22Rv1 (cell line): ENCODE results near the gene PIP5KL1.

ENCODE experiments used
- H3K27ac ChIP-seq: fragments of 450-650 bp; 2 replicates; pipeline ENCODE4 v1.5.1; 2017
- ZFX ChIP-seq: fragments of 450-650 bp; IDR thresholded peaks from 2 replicates; pipeline ENCODE4 v1.6.1; 2017; ENCODE audit warnings: antibody characterized with exemption, borderline replicate concordance
- TF ChIP-seq, protein P1 (sequence below): fragments of 450-650 bp; IDR thresholded peaks from 2 replicates; pipeline ENCODE4 v1.5.1; 2017; ENCODE audit warnings: mild to moderate bottlenecking

The PIP5KL1 gene

DNA sequence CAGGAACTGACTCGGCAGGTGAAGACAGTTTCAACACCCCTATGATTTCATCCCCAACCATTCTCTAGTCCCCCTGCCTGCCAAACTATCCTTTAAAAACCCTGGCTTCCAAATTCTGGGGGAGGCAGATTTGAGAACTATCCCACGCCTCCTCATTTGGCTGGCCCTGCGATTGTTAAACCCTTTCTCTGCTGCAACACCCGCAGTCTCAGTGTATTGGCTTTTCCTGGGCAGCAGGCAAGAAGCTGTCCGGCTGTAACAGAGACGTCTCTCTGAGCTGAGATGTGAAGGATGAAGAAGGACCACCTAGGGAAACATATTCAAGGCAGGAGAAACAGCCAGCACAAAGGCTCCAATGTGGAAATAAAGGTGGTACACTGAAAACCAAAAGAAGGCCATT is 37.7 kb downstream of the PIP5KL1 start:
- TF ChIP-seq ZFX = no peak
- TF ChIP-seq, protein P1, sequence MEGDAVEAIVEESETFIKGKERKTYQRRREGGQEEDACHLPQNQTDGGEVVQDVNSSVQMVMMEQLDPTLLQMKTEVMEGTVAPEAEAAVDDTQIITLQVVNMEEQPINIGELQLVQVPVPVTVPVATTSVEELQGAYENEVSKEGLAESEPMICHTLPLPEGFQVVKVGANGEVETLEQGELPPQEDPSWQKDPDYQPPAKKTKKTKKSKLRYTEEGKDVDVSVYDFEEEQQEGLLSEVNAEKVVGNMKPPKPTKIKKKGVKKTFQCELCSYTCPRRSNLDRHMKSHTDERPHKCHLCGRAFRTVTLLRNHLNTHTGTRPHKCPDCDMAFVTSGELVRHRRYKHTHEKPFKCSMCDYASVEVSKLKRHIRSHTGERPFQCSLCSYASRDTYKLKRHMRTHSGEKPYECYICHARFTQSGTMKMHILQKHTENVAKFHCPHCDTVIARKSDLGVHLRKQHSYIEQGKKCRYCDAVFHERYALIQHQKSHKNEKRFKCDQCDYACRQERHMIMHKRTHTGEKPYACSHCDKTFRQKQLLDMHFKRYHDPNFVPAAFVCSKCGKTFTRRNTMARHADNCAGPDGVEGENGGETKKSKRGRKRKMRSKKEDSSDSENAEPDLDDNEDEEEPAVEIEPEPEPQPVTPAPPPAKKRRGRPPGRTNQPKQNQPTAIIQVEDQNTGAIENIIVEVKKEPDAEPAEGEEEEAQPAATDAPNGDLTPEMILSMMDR = no peak
- H3K27ac ChIP-seq = no peak overlapping the region

DNA sequence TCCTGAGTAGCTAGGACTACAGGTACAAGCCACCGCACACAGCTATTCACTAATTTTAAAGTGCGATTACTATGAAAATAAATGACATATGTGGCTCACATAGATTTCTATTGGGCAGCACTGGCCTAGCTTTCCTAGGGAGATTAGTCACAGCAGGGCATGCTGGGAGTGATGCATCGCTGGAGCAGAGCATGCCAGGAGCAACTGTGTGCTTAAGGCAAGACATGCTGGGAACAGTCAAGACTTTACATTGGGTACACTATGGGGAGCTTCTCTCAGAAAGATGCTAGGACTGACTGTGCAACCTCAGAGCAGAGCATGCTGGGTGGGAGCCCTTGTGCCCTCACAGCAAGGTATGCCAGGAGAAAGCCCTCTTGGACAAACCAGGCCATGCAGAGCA is 40.5 kb downstream of the PIP5KL1 start:
- TF ChIP-seq, protein P1 = no peak
- TF ChIP-seq ZFX = no peak
- no peak overlapping the region for H3K27ac ChIP-seq

DNA sequence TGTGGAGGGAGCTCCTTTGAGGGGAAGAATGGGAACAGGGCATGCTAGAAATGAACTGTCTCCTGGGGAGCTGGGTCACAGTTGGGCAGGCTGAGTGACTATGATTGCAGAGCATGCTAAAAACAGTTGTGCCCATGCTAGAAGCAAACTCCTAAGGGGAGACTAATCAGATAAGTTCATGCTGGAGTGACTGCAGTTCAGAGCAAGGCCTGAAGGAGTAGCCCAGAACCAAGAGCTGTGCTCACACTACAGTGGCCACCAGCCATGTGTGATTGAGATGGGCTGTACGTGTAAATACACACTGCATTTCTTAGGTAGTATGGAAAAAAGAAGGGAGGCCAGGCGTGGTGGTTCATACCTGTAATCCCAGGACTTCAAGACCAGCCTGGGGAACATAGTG is 42.8 kb downstream of the PIP5KL1 start:
- TF ChIP-seq, protein P1 = no peak
- no peak for TF ChIP-seq ZFX
- H3K27ac ChIP-seq = no peak overlapping the region

DNA sequence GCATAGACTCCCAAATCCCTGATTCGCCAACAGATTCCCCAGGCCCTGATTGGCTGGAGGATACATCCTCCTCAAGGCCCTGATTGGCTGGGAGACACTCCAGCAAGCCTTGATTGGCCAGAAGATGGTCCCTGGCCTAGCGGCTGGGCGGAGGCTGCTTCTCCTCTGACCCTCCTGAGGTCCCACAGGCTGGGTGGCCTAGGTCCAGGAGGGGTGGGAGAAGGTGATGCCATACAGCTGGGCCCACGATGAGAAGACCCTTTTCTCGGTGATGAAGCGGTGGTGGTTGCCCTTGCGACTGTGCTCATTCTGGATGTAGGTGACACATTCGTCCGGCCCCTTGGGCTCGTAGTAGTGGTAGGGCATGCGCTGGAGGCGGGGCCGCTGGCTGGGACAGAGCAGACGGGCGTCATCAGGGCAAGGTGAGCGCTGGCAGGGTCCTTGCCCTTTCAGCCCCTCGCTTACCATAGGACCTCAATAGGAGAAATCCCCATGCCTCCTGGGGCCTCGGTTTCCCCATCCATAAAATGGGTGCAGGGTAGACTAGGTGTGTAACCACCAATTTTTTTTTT is 44.1 kb downstream of the PIP5KL1 start:
- no peak overlapping the region for H3K27ac ChIP-seq
- TF ChIP-seq, protein P1 = no peak
- no peak for TF ChIP-seq ZFX

DNA sequence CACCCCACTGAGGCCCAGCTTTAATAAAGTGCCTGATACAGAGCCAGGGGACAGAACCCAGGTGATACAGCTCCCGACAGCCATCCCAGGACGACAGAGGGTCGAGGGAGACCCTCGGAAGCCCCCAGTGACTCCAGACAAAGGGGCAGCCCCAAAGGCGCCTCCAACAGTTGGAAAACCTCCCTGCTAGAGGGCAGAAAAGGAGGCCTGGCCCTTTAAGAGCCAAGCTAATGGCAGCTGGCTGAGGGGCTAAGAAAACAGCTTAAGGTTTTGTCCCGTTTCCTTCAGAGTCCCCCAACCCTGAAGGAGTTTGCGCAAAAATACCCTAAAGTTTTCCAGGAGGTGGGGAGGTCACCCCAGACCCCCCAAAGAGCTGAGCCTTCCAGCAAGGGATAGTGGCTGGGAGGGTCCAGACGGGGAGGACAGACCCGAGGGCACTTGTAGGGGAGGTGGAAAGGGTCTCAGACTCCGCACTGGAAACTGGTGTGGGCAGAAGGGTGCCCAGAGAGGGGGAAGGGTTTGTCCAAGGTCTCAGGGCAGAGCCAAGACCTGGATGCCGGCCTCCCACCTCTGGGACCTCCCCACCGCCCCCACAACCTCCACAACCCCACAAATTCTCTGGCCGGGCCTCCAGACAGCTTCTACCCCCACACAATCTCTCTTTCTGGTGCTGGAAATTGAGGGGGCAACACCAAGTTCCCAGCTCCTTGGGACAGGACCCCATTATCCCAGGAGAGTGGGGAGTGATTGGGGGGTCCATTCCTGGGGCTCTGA is 44.9 kb downstream of the PIP5KL1 start:
- no peak overlapping the region for H3K27ac ChIP-seq
- TF ChIP-seq ZFX = no peak
- TF ChIP-seq, protein P1 = no peak

DNA sequence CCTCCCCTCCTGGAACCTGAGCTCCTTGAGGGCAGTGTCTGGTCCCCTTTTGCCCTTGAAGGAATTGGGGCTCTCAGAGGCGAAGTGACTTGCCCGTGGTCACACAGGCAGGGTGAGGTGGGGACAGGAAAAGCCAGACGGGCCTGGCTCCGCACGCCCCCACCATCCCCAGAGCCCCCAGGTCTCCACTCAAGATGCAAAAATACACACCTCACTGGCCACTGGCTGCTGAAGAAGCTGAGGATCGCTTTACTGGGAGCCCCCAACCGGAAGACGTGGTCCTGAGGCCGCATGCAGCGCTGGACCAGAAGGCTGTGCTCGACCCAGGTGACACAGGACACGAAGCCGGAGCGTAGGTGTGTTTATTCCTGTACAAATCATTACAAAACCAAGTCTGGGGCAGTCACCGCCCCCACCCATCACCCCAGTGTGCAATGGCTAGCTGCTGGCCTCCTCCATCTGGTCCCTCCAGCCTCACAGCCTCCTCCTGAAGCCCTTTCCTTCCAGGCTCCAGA is 45.5 kb downstream of the PIP5KL1 start:
- TF ChIP-seq ZFX = no peak
- TF ChIP-seq, protein P1 = no peak
- no peak overlapping the region for H3K27ac ChIP-seq

DNA sequence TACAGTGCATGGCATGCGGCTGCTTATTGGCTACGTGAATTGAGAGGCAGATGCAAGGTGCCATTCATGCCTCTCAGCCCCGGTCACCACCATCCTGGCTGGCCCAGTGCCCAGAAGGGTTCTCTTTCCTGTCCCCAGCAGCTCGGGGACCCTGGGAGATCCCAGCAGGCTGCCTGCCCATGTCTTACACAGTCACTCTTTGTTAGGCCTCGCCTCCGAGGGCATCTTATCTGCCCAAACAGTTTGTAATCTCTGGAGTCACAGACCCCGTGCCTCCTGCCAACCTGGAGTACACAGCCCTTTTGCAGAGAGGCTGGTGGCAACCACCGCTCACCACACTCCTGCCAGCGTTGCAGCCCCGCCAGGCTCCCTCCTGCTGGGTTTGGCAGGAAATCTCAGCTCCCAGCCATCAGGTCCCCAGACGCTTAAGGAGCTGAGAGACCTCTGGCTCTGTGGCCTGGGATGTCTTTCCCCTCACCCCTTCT is 46.1 kb downstream of the PIP5KL1 start:
- H3K27ac ChIP-seq = no peak overlapping the region
- no peak for TF ChIP-seq ZFX
- TF ChIP-seq, protein P1 = no peak
